Uterus (tissue), 4 donors: ENCODE results near the gene STAG1. TPM values are rescaled to one million over a fixed set of nuclear protein-coding genes. Genes with fewer than 3 reads are reported as not detected.
"Not testable (repeated sequence)": the region's sequence is repeated elsewhere in the genome, so short reads cannot be mapped to it uniquely, and the experiment has no call there.

ENCODE experiments used
- DNase-seq, 2 donors: peaks; one replicate each; pipeline ENCODE4 v3.0.0-alpha.2; 2019 to 2020
- H3K27ac ChIP-seq, 2 donors: fragments of 200-600 bp; sonication (generic); 1 replicate in 1 of 2; 2 replicates in 1 of 2; pipeline ENCODE4 v1.5.1; 2016 to 2018
- H3K27me3 ChIP-seq, 2 donors: fragments of 200-600 bp; sonication (generic); one replicate each; pipeline ENCODE4 v1.5.1; 2018 to 2019; ENCODE audit warnings: control low read depth in 1 of 2
- H3K36me3 ChIP-seq, 2 donors: fragments of 200-600 bp; sonication (generic); one replicate each; pipeline ENCODE4 v1.5.1; 2019; ENCODE audit warnings: control low read depth in 1 of 2
- H3K4me1 ChIP-seq, 2 donors: fragments of 200-600 bp; sonication (generic); one replicate each; pipeline ENCODE4 v1.5.1; 2018 to 2019; ENCODE audit warnings: control low read depth in 1 of 2
- H3K4me3 ChIP-seq, 2 donors: fragments of 200-600 bp; sonication (generic); 1 replicate in 1 of 2; 2 replicates in 1 of 2; pipeline ENCODE4 v1.5.1; 2018 to 2019; ENCODE audit warnings: mild to moderate bottlenecking in 1 of 2
- H3K9me3 ChIP-seq, 2 donors: fragments of 200-600 bp; sonication (generic); one replicate each; pipeline ENCODE4 v1.5.1; 2019; ENCODE audit warnings: control low read depth in 1 of 2
- CTCF ChIP-seq, 4 experiments: fragments of 200-600 bp in 2 of 4; fragments of 450-650 bp in 2 of 4; sonication (generic) in 2 of 4; IDR thresholded peaks; one replicate each; pipeline ENCODE4 v1.5.1; 2016 to 2019; ENCODE audit warnings: antibody characterized with exemption in 4 of 4, mild to moderate bottlenecking in 2 of 4, moderate library complexity in 1 of 4
- POLR2A ChIP-seq, 2 donors: fragments of 450-650 bp; IDR thresholded peaks; one replicate each; pipeline ENCODE4 v1.6.1; 2016; ENCODE audit warnings: antibody characterized with exemption in 2 of 2, mild to moderate bottlenecking in 1 of 2, moderate library complexity in 1 of 2
- intact Hi-C: fragments of 100-400 bp; cut with DNase I; formaldehyde crosslinking; loops from one replicate; pipeline ENCODE4 v1.15.1; 2023; ENCODE audit warnings: low total_unique reads
- total RNA-seq, 4 donors: library from RNA; depleted of rRNA in 3 of 4; stranded (reverse); fragments of >200 nt in 3 of 4; gene quantifications; one replicate each; pipeline versions ENCODE4 v1.1.0 to v1.2.4, GENCODE V29; 2014 to 2023
- donor health status: DM: yes; HTN: yes; CAD: no.

STAG1 gene
- total RNA-seq, 4 donors from 2014 or later, result 41.5 to 139 (median 86.0) TPM

- no peak overlapping the region for H3K4me3 ChIP-seq
- DNase-seq, result no peak
- H3K27ac ChIP-seq, result no peak overlapping the region
- H3K9me3 ChIP-seq, result no peaks in the 10 kb centered on the region
- TF ChIP-seq POLR2A (IDR thresholded peaks at IDR 0.05), result no peak
- no peak for TF ChIP-seq CTCF (IDR thresholded peaks at IDR 0.05)
- intact Hi-C loops, result no loop called here
- H3K36me3 ChIP-seq, result no peaks in the 10 kb centered on the region
- H3K27me3 ChIP-seq, result no peaks in the 10 kb centered on the region
- H3K4me1 ChIP-seq, result no peaks in the 10 kb centered on the region
Observed at GRCh38 chr3:136772709-136773108, 20.5 kb upstream of the STAG1 start.

- intact Hi-C loops, result loop anchor here (10.0 kb wide), 1 partner anchor 256 kb away; no protein-coding TSS in a partner anchor
- not testable (repeated sequence) for H3K9me3 ChIP-seq, DNase-seq
Observed at GRCh38 chr3:136758160-136759102, 6.3 kb upstream of the STAG1 start.

GRCh38 chr3:136755192-136755591, 3.0 kb upstream of the STAG1 start:
- Histone ChIP-seq H3K27ac (no peak overlapping the region), H3K9me3 (no peaks in the 10 kb centered on the region), H3K27me3 (no peaks in the 10 kb centered on the region), H3K36me3 (no peaks in the 10 kb centered on the region), H3K4me1 (no peaks in the 10 kb centered on the region), H3K4me3 (no peak overlapping the region)
- TF ChIP-seq CTCF (IDR thresholded peaks at IDR 0.05) (no peak), POLR2A (IDR thresholded peaks at IDR 0.05) (no peak)
- intact Hi-C loops, result loop anchor here (10.0 kb wide), 1 partner anchor 260 kb away; no protein-coding TSS in a partner anchor
- no peak for DNase-seq

More at GRCh38 chr3:136758160-136759102, 6.3 kb upstream of the STAG1 start:
- H3K36me3 ChIP-seq, H3K27me3 ChIP-seq, H3K27ac ChIP-seq, H3K4me3 ChIP-seq, H3K4me1 ChIP-seq: not testable (repeated sequence)

- intact Hi-C loops, result loop anchor here (10.0 kb wide), 1 partner anchor 261 kb away; no protein-coding TSS in a partner anchor
- H3K27me3 ChIP-seq, result no peaks in the 10 kb centered on the region
- H3K27ac ChIP-seq, result peak overlapping the region; percentile 99
Observed at GRCh38 chr3:136753326-136753939, 1.3 kb upstream of the STAG1 start.

More at GRCh38 chr3:136753326-136753939, 1.3 kb upstream of the STAG1 start:
- TF ChIP-seq POLR2A (IDR thresholded peaks at IDR 0.05), result no peak
- no peak for TF ChIP-seq CTCF (IDR thresholded peaks at IDR 0.05)
- H3K4me3 ChIP-seq, result peak overlapping the region; percentile 47 to 62
- no peak for DNase-seq
- no peaks in the 10 kb centered on the region for H3K9me3 ChIP-seq
- H3K4me1 ChIP-seq, result no peaks in the 10 kb centered on the region
- no peaks in the 10 kb centered on the region for H3K36me3 ChIP-seq
